ENCODE data around the gene ARHGAP19.
"Not testable (repeated sequence)": the region's sequence is repeated elsewhere in the genome, so short reads cannot be mapped to it uniquely, and the experiment has no call there.

ARHGAP19 gene

DNA sequence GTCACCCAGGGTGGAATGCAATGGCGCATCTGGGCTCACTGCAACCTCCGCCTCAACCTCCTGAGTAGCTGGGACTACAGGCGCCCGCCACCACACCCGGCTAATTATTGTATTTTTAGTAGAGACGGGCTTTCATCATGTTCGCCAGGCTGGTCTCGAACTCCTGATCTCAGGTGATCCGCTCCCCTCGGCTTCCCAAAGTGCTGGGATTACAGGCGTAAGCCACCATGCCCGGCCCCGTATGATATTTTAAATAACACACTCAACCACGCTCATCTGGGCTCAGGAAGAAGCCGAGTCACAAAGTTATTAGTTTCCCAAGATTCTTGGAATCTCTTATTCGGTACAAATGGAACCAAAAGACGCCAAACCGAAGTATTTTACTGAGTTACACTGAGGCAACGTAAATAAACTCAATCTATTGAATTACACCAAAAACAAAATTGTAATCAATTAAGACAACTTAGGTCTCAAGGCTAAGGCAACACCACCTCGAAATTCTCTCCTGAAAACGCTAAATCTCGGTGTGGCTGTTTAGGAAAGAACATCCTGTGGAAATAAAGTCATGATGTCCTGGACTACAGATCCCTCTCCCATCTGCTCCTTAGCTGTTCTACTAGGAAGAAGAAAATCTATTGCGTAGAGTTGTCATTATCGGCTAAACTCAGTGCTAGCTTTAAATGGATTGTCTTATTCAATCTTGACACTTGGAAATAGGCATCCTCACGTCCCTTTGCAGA is 910 bp downstream of the ARHGAP19 start:
- Histone ChIP-seq H3K36me3 (ENCODE audit: control insufficient read depth, insufficient read depth, low read length) (no peaks in the 10 kb centered on the region), H3K27ac (ENCODE audit: low read depth, low read length) (peak overlapping the region; percentile 88), H3K27me3 (ENCODE audit: control insufficient read depth, insufficient read depth, low read length) (no peaks in the 10 kb centered on the region), H3K4me1 (ENCODE audit: control insufficient read depth, insufficient read depth, low read length) (no peaks in the 10 kb centered on the region), H3K4me3 (ENCODE audit: low read length) (peak overlapping the region; percentile 97), H3K9ac (ENCODE audit: low read length) (peak overlapping the region; percentile 94)

DNA sequence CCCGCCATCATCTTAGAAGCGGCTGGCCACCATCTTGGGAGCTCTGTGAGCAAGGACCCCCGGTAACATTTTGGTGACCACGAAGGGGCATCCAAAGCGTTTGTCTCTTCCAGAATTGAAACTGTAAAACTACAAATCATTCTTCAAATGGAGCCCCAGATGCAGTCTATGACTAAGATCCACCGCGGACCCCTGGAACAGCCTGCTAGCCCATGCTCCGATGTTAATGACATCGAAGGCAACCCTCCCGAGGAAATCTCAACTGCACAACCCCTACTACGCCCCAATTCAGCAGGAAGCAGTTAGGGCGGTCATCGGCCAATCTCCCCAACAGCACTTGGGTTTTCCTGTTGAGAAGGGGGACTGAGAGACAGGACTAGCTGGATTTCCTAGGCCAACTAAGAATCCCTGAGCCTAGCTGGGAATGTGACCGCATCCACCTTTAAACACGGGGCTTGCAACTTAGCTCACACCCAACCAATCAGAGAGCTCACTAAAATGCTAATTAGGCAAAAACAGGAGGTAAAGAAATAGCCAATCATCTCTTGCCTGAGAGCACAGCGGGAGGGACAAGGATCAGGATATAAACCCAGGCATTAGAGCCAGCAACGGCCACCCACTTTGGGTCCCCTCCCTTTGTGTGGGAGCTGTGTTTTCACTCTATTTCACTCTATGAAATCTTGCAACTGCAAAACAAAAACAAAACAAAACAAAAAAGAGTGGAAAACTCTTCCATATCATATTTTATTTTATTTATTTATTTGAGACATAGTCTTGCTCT is 1.7 kb downstream of the ARHGAP19 start:
- H3K4me3 ChIP-seq (ENCODE audit: low read length); H3K27me3 ChIP-seq (ENCODE audit: control insufficient read depth, insufficient read depth, low read length); H3K36me3 ChIP-seq (ENCODE audit: control insufficient read depth, insufficient read depth, low read length); H3K4me1 ChIP-seq (ENCODE audit: control insufficient read depth, insufficient read depth, low read length); H3K9ac ChIP-seq (ENCODE audit: low read length); H3K27ac ChIP-seq (ENCODE audit: low read depth, low read length): not testable (repeated sequence)

DNA sequence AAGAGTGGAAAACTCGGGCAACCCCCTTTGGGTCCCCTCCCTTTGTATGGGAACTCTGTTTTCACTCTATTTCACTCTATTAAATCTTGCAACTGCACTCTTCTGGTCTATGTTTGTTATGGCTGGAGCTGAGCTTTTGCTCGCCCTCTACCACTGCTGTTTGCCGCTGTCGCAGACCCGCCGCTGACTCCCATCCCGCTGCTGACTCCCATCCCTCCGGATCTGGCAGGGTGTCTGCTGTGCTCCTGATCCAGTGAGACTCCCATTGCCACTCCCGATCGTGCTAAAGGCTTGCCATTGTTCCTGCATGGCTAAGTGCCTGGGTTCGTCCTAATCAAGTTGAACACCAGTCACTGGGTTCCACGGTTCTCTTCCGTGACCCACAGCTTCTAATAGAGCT is 2.4 kb downstream of the ARHGAP19 start:
- H3K4me3 ChIP-seq (ENCODE audit: low read length); H3K4me1 ChIP-seq (ENCODE audit: control insufficient read depth, insufficient read depth, low read length); H3K9ac ChIP-seq (ENCODE audit: low read length): not testable (repeated sequence)

DNA sequence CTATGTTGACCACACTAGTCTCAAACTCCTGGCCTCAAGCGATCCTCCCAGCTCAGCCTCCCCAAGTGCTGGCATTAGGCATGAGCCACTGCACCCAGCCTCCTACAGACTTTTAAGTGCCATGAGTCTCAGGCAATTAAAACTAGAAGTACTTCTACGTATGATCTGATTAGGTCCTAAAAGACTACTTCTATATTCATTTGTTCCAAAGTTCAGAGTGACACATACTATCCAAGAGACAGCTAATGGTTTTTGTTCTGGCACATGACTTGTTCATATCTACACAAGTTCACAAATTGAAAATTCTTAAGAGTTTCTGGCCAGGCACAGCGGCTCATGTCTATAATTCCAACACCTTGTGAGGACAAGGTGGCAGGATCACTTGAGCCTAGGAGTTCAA is 11.7 kb downstream of the ARHGAP19 start:
- Histone ChIP-seq H3K36me3 (ENCODE audit: control insufficient read depth, insufficient read depth, low read length) (no peaks in the 10 kb centered on the region), H3K4me3 (ENCODE audit: low read length) (no peak overlapping the region), H3K4me1 (ENCODE audit: control insufficient read depth, insufficient read depth, low read length) (no peaks in the 10 kb centered on the region), H3K27ac (ENCODE audit: low read depth, low read length) (no peak overlapping the region), H3K27me3 (ENCODE audit: control insufficient read depth, insufficient read depth, low read length) (no peaks in the 10 kb centered on the region), H3K9ac (ENCODE audit: low read length) (no peak overlapping the region)

More for the DNA sequence above, 2.4 kb downstream of the ARHGAP19 start:
- not testable (repeated sequence) for H3K27ac ChIP-seq (ENCODE audit: low read depth, low read length); H3K27me3 ChIP-seq (ENCODE audit: control insufficient read depth, insufficient read depth, low read length); H3K36me3 ChIP-seq (ENCODE audit: control insufficient read depth, insufficient read depth, low read length)

DNA sequence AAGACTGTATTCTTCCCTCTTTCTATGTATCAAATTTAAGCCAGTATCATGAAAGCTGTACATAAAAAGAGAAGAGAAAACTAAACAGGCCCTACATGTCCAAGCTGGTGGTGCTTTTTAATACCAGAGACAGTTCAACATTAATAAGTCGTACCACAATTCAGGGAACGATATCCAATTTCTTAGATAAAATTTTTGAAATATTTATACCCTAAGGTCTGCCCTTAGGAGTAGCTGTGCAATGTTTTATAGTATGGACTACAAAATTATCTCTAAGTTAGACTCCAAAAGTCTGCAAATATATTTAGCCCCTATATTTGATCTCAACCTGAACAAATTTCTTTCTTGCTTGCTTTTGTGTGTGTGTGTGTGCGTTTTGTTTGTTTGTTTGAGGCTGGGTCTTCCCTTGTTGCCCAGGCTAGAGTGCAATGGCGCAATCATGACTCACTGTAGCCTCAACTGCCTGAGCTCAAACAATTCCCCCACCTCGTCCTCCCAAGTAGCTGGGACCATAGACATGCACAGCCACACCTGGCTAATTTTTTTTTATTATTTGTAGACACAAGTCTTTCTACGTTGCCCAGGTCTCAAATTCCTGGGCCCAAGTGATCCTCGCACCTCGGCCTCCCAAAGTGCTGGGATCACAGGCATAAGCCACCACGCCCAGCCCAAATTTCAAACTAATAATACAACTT is 13.2 kb downstream of the ARHGAP19 start:
- Histone ChIP-seq H3K27me3 (ENCODE audit: control insufficient read depth, insufficient read depth, low read length) (no peaks in the 10 kb centered on the region), H3K36me3 (ENCODE audit: control insufficient read depth, insufficient read depth, low read length) (no peaks in the 10 kb centered on the region), H3K4me3 (ENCODE audit: low read length) (no peak overlapping the region), H3K4me1 (ENCODE audit: control insufficient read depth, insufficient read depth, low read length) (no peaks in the 10 kb centered on the region), H3K9ac (ENCODE audit: low read length) (no peak overlapping the region), H3K27ac (ENCODE audit: low read depth, low read length) (no peak overlapping the region)

DNA sequence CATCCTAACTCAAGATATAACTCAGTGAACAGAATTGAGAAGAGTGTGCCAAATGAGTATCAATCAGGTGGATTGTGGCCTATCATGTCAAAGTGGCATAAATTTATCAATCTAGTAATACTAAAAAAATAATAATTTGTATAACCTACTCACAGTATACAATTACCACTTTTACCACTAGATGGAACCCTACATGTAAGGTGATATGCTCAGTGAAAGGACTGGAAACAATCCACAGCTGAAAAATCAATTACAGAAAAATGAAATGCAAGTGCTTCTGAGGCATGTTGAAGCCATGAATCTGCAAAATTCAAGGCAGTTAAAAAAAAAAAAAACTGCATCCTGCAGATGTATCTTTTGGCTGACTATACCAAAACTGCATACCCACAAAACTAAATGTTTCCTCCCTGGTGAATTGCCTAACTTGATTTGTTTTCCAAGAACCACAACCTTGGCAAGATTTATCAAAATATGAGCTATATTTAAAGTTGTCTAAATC is 13.9 kb downstream of the ARHGAP19 start:
- Histone ChIP-seq H3K9ac (ENCODE audit: low read length) (no peak overlapping the region), H3K4me3 (ENCODE audit: low read length) (no peak overlapping the region), H3K27ac (ENCODE audit: low read depth, low read length) (no peak overlapping the region), H3K27me3 (ENCODE audit: control insufficient read depth, insufficient read depth, low read length) (no peaks in the 10 kb centered on the region), H3K36me3 (ENCODE audit: control insufficient read depth, insufficient read depth, low read length) (no peaks in the 10 kb centered on the region), H3K4me1 (ENCODE audit: control insufficient read depth, insufficient read depth, low read length) (no peaks in the 10 kb centered on the region)

DNA sequence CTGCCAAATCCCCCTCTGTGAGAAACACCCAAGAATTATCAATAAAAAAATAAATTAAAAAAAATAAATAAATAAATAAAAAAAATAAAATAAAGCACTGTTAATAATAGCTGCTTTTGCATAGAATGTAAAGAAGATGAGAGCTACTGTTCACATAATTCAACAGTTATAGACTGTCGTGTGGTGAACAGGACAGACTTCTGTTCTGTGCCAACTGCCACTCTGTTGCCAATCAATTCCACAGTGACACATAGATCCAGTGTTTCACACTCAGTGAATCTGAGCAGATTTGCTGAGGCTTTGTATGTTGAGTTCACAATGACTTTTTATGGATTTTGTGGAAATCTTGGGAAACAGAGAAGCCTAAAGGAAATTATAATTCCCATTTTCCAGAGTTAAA is 14.9 kb downstream of the ARHGAP19 start:
- no peak overlapping the region for H3K4me3 ChIP-seq (ENCODE audit: low read length)
- H3K27ac ChIP-seq (ENCODE audit: low read depth, low read length): no peak overlapping the region
- H3K36me3 ChIP-seq (ENCODE audit: control insufficient read depth, insufficient read depth, low read length): no peaks in the 10 kb centered on the region
- H3K9ac ChIP-seq (ENCODE audit: low read length): no peak overlapping the region
- H3K4me1 ChIP-seq (ENCODE audit: control insufficient read depth, insufficient read depth, low read length): no peaks in the 10 kb centered on the region
- no peaks in the 10 kb centered on the region for H3K27me3 ChIP-seq (ENCODE audit: control insufficient read depth, insufficient read depth, low read length)

DNA sequence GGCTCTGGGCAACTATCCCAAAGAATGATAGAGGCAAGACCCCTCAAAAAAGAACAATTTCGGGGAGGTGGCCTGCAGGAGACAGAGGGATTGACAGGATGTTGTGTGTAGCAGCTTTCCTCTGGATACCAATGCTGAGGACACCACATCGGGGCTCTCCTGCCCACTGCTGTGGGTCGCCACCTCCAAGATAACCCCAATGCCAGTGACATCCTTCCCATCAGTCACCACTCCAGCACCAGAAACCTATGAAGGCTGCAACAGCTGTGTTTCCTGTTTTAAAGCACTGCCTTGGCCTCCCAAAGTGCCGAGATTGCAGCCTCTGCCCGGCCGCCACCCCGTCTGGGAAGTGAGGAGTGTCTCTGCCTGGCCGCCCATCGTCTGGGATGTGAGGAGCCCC is 17.6 kb downstream of the ARHGAP19 start:
- H3K4me3 ChIP-seq (ENCODE audit: low read length): no peak overlapping the region
- no peaks in the 10 kb centered on the region for H3K36me3 ChIP-seq (ENCODE audit: control insufficient read depth, insufficient read depth, low read length)
- no peaks in the 10 kb centered on the region for H3K27me3 ChIP-seq (ENCODE audit: control insufficient read depth, insufficient read depth, low read length)
- H3K9ac ChIP-seq (ENCODE audit: low read length): no peak overlapping the region
- no peak overlapping the region for H3K27ac ChIP-seq (ENCODE audit: low read depth, low read length)
- no peaks in the 10 kb centered on the region for H3K4me1 ChIP-seq (ENCODE audit: control insufficient read depth, insufficient read depth, low read length)

DNA sequence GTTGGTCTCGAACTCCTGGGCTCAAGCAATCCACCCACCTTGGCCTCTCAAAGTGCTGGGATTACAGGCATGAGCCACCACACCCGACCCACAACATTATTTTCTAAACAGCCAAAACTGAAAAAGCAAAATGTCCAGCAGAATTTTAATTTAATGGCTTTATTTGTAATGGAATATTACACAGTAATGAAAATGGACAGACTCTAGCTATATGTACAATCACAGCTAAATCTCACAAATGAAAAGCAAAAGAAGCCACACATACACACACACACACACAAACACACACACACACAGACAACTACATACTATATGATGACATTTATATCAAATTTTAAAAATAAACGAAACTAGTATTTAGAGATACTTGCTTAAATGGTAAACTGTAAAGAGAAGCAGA is 18.7 kb downstream of the ARHGAP19 start:
- Histone ChIP-seq H3K4me3 (ENCODE audit: low read length) (no peak overlapping the region), H3K36me3 (ENCODE audit: control insufficient read depth, insufficient read depth, low read length) (no peaks in the 10 kb centered on the region), H3K9ac (ENCODE audit: low read length) (no peak overlapping the region), H3K4me1 (ENCODE audit: control insufficient read depth, insufficient read depth, low read length) (no peaks in the 10 kb centered on the region), H3K27me3 (ENCODE audit: control insufficient read depth, insufficient read depth, low read length) (no peaks in the 10 kb centered on the region), H3K27ac (ENCODE audit: low read depth, low read length) (no peak overlapping the region)

DNA sequence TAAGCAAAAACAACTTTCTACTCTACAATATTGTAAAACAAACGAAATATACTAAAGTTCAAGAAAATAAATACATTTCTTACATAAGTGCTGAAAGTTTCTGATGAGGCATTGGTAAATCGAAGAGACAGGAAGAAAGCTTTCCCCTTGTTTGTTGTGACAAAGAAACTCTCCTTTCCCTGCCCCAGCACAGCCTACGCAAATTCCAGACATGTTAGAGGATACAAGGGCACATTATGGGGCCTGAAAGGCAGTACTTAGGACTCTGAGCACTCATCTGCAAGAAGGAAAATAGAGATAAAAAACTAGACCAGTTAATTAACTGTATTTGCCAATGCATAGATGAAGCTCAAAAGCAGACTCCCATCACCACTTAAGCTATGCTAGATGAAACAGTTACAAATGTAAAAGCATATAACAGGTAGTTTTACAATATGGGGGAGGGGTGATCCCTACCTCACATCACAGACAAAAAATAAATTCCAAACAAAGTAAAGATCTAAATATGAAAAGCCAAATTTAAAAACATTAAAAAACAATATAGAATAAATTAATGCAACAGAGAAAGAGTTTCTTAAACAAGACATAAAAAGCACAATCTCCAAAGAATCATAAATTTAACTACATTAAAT is 21.8 kb downstream of the ARHGAP19 start:
- H3K27me3 ChIP-seq (ENCODE audit: control insufficient read depth, insufficient read depth, low read length): no peaks in the 10 kb centered on the region
- no peak overlapping the region for H3K4me3 ChIP-seq (ENCODE audit: low read length)
- H3K27ac ChIP-seq (ENCODE audit: low read depth, low read length): no peak overlapping the region

DNA sequence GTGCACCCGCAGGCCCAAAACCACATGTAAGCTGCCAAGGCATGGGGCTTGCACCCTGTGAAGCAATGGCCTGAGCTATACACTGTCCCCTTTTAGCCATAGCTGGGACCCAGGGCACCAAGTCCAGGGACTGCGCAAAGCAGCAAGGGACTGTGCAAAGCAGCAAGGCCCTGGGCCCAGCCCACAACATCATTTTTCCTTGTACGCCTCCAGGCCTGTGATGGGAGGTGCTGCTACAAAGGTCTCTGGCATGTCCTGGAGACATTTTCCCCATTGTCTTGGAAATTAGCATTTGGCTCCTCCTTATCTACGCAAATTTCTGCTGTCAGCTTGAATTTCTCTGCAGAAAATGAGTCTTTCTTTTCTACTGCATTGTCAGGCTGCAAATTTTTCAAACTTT is 24.8 kb downstream of the ARHGAP19 start:
- no peak overlapping the region for H3K27ac ChIP-seq (ENCODE audit: low read depth, low read length)
- H3K36me3 ChIP-seq (ENCODE audit: control insufficient read depth, insufficient read depth, low read length): no peaks in the 10 kb centered on the region

More for the DNA sequence above, 21.8 kb downstream of the ARHGAP19 start:
- no peak overlapping the region for H3K9ac ChIP-seq (ENCODE audit: low read length)
- no peaks in the 10 kb centered on the region for H3K36me3 ChIP-seq (ENCODE audit: control insufficient read depth, insufficient read depth, low read length)
- H3K4me1 ChIP-seq (ENCODE audit: control insufficient read depth, insufficient read depth, low read length): no peaks in the 10 kb centered on the region

DNA sequence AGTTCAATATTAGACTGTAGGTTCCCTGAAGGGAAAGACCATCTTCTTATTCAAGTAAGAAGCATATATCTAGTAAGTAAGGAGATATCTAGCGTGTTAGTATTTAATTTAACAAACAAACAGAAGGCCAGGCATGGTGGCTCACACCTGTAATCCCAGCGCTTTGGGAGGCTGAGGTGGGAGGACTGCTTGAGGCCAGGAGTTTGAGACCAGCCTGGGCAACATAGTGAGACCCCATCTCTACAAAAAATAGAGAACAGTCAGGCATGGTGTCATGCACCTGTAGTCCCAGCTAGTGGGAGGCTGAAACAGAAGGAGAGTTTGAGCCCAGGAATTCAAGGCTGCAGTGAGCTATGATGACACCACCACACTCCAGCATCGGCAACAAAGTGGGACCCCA is 27.3 kb downstream of the ARHGAP19 start:
- H3K36me3 ChIP-seq (ENCODE audit: control insufficient read depth, insufficient read depth, low read length); H3K4me1 ChIP-seq (ENCODE audit: control insufficient read depth, insufficient read depth, low read length); H3K27me3 ChIP-seq (ENCODE audit: control insufficient read depth, insufficient read depth, low read length); H3K9ac ChIP-seq (ENCODE audit: low read length); H3K4me3 ChIP-seq (ENCODE audit: low read length); H3K27ac ChIP-seq (ENCODE audit: low read depth, low read length): not testable (repeated sequence)

More for the DNA sequence above, 24.8 kb downstream of the ARHGAP19 start:
- Histone ChIP-seq H3K27me3 (ENCODE audit: control insufficient read depth, insufficient read depth, low read length) (no peaks in the 10 kb centered on the region), H3K4me1 (ENCODE audit: control insufficient read depth, insufficient read depth, low read length) (no peaks in the 10 kb centered on the region), H3K4me3 (ENCODE audit: low read length) (no peak overlapping the region), H3K9ac (ENCODE audit: low read length) (no peak overlapping the region)

Measured in rectal smooth muscle tissue (tissue), 1 donor.